SK-N-MC (cell line): Measurements from ENCODE around the gene TMEM184B.

ENCODE experiments used
- EZH2 ChIP-seq: fragments of 200-600 bp; sonication (generic); IDR thresholded peaks from one replicate; pipeline ENCODE4 v1.6.1; 2017; ENCODE audit warnings: antibody characterized with exemption
- FOXP2 ChIP-seq: optimal IDR thresholded peaks from 2 replicates; pipeline ENCODE3; 2011; ENCODE audit warnings: mild to moderate bottlenecking, moderate library complexity; ENCODE audit not compliant: insufficient read depth; ENCODE audit errors: extremely low read length, control extremely low read depth
- POLR2AphosphoS5 ChIP-seq: IDR thresholded peaks from 2 replicates; pipeline ENCODE4 v1.6.1; 2012; ENCODE audit warnings: mild to moderate bottlenecking, low read depth, low read length, borderline replicate concordance

DNA sequence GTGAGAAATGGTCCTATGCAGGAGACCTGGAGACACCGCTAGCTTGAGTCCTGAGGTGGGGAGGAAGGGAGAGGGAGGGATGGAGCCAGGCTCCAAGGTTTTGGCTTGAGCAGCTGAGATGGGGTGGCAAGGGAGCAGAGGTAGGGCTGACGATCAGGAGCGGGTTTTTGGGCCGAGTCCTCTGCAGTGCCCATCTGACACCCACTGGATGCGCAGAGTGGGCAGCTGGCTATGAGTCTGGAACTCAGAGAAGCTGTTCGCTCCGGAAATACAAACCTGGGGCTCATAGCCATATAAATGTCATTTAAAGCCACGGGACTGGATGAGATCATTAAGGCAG, 71.5 kb downstream of the TMEM184B start:
- TF ChIP-seq EZH2, result no peak
- TF ChIP-seq POLR2AphosphoS5, result no peak
- TF ChIP-seq FOXP2, result no peak
